Transverse colon (tissue), 4 donors: Measurements from ENCODE around the gene FER1L5. TPM values are rescaled to one million over a fixed set of nuclear protein-coding genes. Genes with fewer than 3 reads are reported as not detected.

Experiments
- DNase-seq: peaks from one replicate; pipeline ENCODE4 v3.0.0-alpha.2; 2019
- H3K27ac ChIP-seq, 4 donors: fragments of 200-600 bp; sonication (generic); 2 replicates each; pipeline ENCODE4 v1.5.1; 2016 to 2018; ENCODE audit warnings: inconsistent platforms in 4 of 4
- H3K27me3 ChIP-seq: fragments of 200-600 bp; sonication (generic); 2 replicates; pipeline ENCODE4 v1.5.1; 2017; ENCODE audit warnings: inconsistent platforms
- H3K36me3 ChIP-seq, 4 donors: fragments of 200-600 bp; sonication (generic); 2 replicates each; pipeline ENCODE4 v1.5.1; 2017 to 2019; ENCODE audit warnings: inconsistent platforms in 4 of 4
- H3K4me1 ChIP-seq, 4 donors: fragments of 200-600 bp; sonication (generic); 2 replicates each; pipeline ENCODE4 v1.5.1; 2017 to 2020; ENCODE audit warnings: inconsistent platforms in 4 of 4
- H3K4me3 ChIP-seq, 4 donors: fragments of 200-600 bp; sonication (generic); 1 replicate in 1 of 4; 2 replicates in 3 of 4; pipeline versions ENCODE4 v1.5.1 to v1.6.1; 2017 to 2019; ENCODE audit warnings: inconsistent platforms in 4 of 4
- H3K9me3 ChIP-seq, 2 donors: fragments of 200-600 bp; sonication (generic); 2 replicates each; pipeline ENCODE4 v1.5.1; 2017 to 2019; ENCODE audit warnings: inconsistent platforms in 2 of 2
- CTCF ChIP-seq, 5 experiments: fragments of 200-600 bp in 3 of 5; fragments of 450-650 bp in 2 of 5; sonication (generic) in 3 of 5; IDR thresholded peaks; 1 replicate in 2 of 5; 2 replicates in 3 of 5; pipeline ENCODE4 v1.5.1; 2016 to 2017; ENCODE audit warnings: antibody characterized with exemption in 5 of 5, inconsistent platforms in 3 of 5, mild to moderate bottlenecking in 2 of 5, moderate library complexity in 1 of 5
- EP300 ChIP-seq: sonication (generic); formaldehyde crosslinking; IDR thresholded peaks from one replicate; pipeline ENCODE4 v1.6.1; 2017; ENCODE audit warnings: antibody characterized with exemption, low read depth
- POLR2A ChIP-seq: fragments of 450-650 bp; IDR thresholded peaks from one replicate; pipeline ENCODE4 v1.6.1; 2016; ENCODE audit warnings: antibody characterized with exemption, mild to moderate bottlenecking, moderate library complexity
- POLR2AphosphoS5 ChIP-seq, 3 donors: sonication (generic); formaldehyde crosslinking; IDR thresholded peaks; one replicate each; pipeline ENCODE4 v1.6.1; 2016; ENCODE audit warnings: antibody characterized with exemption in 3 of 3
- WGBS, 2 donors: methylation state at CpG; one replicate each; pipeline ENCODE4 v1.1.5; 2018; ENCODE audit warnings: low coverage in 1 of 2; 5-methylcytosine and 5-hydroxymethylcytosine counted together
- in situ Hi-C, 4 donors: fragments of 200-750 bp; cut with MboI; loops; one replicate each; pipeline versions ENCODE4 v1.15.0 to v1.15.1; 2017; ENCODE audit warnings: low sequenced_read_pairs in 3 of 4, low pct_ligation_motif_present in 1 of 4, low pct_unique_long_range_greater_than_20kb in 1 of 4
- intact Hi-C: fragments of 100-400 bp; cut with DNase I; formaldehyde crosslinking; loops from one replicate; pipeline ENCODE4 v1.15.1; 2023; ENCODE audit warnings: low total_unique reads
- total RNA-seq, 4 donors: library from RNA; depleted of rRNA; stranded (reverse); fragments of >200 nt; gene quantifications; one replicate each; pipeline ENCODE4 v1.1.0, GENCODE V29; 2016

The FER1L5 gene
- total RNA-seq, 4 donors from 2014 or later, result not detected

- Histone ChIP-seq H3K27ac (no peak overlapping the region), H3K4me1 (no peaks in the 10 kb centered on the region), H3K4me3 (no peak overlapping the region), H3K9me3 (no peaks in the 10 kb centered on the region), H3K27me3 (no peaks in the 10 kb centered on the region), H3K36me3 (no peaks in the 10 kb centered on the region)
- intact Hi-C loops (no loop called here), in situ Hi-C loops (no loop called here)
- TF ChIP-seq EP300, result no peak
- DNase-seq, result no peak
Measured at GRCh38 chr2:96656540-96656939, 14.0 kb downstream of the FER1L5 start.

- Histone ChIP-seq H3K4me1 (no peaks in the 10 kb centered on the region), H3K27ac (no peak overlapping the region), H3K4me3 (no peak overlapping the region), H3K36me3 (no peaks in the 10 kb centered on the region), H3K27me3 (no peaks in the 10 kb centered on the region), H3K9me3 (no peaks in the 10 kb centered on the region)
- 92% methylated on average over 6 of the region's 6 CpGs; no CpG with 5 or more reads in 1 of the 2 donors for WGBS, 2 donors
- intact Hi-C loops, result no loop called here
- no peak for TF ChIP-seq EP300
- no peak for TF ChIP-seq POLR2AphosphoS5 (IDR thresholded peaks at IDR 0.05)
- no peak for TF ChIP-seq CTCF (IDR thresholded peaks at IDR 0.05)
- TF ChIP-seq POLR2A, result no peak
- DNase-seq, result no peak
- in situ Hi-C loops, result no loop called here
Measured at GRCh38 chr2:96661324-96661723, 18.8 kb downstream of the FER1L5 start.

- no peak for DNase-seq
- in situ Hi-C loops (no loop called here), intact Hi-C loops (no loop called here)
- 84 to 93% methylated on average over 7 to 9 of the region's 9 CpGs for WGBS, 2 donors
- Histone ChIP-seq H3K4me1 (no peaks in the 10 kb centered on the region), H3K27ac (no peak overlapping the region), H3K4me3 (no peak overlapping the region), H3K27me3 (no peaks in the 10 kb centered on the region), H3K36me3 (no peaks in the 10 kb centered on the region), H3K9me3 (no peaks in the 10 kb centered on the region)
- no peak for TF ChIP-seq POLR2A
- TF ChIP-seq EP300, result no peak
- no peak for TF ChIP-seq POLR2AphosphoS5 (IDR thresholded peaks at IDR 0.05)
- no peak for TF ChIP-seq CTCF (IDR thresholded peaks at IDR 0.05)
Measured at GRCh38 chr2:96662360-96662759, 19.8 kb downstream of the FER1L5 start.

- H3K4me3 ChIP-seq, result no peak overlapping the region
- no peaks in the 10 kb centered on the region for H3K27me3 ChIP-seq
- no peak for DNase-seq
Measured at GRCh38 chr2:96663177-96663576, 20.6 kb downstream of the FER1L5 start.

More at GRCh38 chr2:96663177-96663576, 20.6 kb downstream of the FER1L5 start:
- in situ Hi-C loops (no loop called here), intact Hi-C loops (no loop called here)
- Histone ChIP-seq H3K9me3 (no peaks in the 10 kb centered on the region), H3K4me1 (no peaks in the 10 kb centered on the region), H3K36me3 (no peaks in the 10 kb centered on the region), H3K27ac (no peak overlapping the region)
- WGBS, 2 donors, result 72 to 79% methylated on average over 2 to 5 of the region's 5 CpGs
- TF ChIP-seq POLR2A, result no peak
- no peak for TF ChIP-seq EP300
- no peak for TF ChIP-seq CTCF (IDR thresholded peaks at IDR 0.05)
- no peak for TF ChIP-seq POLR2AphosphoS5 (IDR thresholded peaks at IDR 0.05)
